GM19324 (cell line): ENCODE measurements around the gene AKAP17A.
"Not testable (repeated sequence)": the region's sequence is repeated elsewhere in the genome, so short reads cannot be mapped to it uniquely, and the experiment has no call there.

Experiments
- ATAC-seq: cut with Tn5 transposase; IDR thresholded peaks from one replicate; pipeline ENCODE4 v1.9.1; 2021; ENCODE audit warnings: mild to moderate bottlenecking, moderate library complexity; ENCODE audit not compliant: unreplicated experiment, low FRiP score

The AKAP17A gene

DNA sequence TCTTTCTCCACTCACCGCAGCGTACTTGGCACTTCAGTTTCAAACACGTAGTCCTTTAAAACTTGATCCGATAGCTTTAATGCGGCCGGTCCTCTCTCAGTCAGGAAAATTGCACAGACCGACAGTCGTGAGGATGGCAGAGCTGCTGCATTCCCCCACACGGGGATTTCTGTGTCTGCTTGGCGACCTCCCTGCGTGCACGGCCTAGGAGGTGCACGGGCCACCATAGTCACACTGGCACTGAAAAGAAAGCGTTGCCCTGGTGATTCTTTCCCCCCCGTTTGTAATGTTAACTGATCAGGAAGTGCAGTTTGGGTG, 10.3 kb downstream of the AKAP17A start:
- ATAC-seq = no peak

DNA sequence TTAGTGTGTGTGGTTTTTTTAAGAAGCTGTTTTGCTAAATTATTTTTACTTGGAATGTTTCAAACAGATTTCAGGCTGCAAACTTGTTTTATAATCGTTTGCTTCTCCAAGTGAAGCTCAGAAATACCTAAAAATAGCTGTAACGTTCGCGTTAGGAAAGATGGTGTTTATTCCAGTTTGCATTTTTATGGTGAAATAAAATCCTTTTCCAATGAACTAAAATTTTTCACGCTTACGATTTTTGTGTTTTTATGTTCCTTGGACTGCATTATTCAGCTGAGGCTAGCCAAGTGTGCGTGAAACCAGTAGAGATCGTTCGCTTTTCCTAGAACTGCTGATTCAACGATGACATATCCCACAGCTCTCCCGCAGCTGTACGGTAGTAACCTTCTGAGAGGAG, 10.9 kb downstream of the AKAP17A start:
- no peak for ATAC-seq

DNA sequence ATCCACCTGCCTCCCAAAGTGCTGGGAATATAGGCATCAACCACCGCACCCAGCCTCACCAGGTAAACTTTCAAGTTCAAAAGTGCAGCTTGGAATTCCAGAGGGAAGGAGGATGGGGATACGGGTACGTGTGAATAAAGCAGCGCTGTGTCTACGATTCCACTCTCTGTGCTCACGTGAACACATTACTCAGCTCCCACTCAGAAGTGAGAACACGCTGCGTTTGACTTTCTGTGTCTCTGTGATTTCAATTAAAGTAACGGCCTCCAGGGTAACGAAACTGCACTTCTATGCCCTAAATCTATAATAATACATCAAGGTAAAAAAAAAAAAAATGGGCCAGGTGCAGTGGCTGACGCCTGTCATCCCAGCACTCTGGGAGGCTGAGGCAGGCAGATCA, 15.1 kb downstream of the AKAP17A start:
- no peak for ATAC-seq

DNA sequence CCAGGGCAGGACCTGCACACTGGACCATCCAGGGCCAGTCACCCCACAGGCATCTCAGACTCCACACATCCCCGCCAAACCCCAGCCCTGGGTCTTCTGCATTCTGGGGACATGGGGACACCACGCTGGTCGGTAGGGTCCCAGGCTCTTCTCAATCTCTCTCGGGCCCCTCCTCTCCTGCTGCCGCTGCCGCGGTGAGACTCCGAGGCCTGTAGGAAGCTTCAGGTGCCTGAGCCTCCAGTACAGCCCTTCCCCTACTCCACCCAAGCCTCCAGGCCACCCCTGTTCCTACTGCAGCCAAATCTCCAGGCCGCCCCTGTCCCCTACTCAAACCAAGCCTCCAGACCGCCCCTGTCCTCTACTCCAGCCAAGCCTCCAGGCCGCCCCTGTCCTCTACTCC, 17.9 kb downstream of the AKAP17A start:
- ATAC-seq = no peak

DNA sequence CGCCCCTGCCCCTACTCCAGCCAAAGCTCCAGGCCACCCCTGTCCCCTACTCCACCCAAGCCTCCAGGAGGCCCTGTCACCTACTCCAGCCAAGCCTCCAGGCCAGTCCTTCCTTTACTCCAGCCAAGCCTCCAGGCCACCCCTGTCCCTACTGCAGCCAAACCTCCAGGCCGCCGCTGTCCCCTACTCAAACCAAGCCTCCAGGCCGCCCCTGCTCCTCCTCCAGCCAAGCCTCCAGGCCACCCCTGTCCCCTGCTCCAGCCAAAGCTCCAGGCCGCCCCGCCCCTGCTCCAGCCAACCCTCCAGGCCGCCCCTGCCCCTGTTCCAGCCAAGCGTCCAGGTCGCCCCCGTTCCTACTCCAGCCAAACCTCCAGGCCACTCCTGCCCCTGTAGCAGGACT, 18.4 kb downstream of the AKAP17A start:
- no peak for ATAC-seq

DNA sequence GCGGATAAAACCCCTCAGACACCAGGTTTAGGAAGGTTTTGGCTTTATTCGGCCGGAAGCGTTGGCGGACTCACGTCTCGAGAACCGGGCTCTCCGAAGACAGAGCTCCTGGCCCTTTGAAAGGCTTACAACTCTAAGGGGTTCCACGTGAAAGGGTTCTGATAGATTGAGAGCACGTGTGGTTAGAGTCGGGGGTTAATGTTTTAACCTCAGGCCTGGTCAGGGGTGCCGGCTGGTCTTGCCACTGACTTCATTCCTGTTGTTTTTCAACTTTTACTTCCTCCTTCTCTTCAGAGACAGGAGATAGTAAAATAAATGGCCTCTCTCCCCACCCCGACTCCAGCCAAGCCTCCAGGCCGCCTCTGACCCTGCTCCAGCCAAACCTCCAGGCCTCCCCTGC, 18.8 kb downstream of the AKAP17A start:
- ATAC-seq = no peak

DNA sequence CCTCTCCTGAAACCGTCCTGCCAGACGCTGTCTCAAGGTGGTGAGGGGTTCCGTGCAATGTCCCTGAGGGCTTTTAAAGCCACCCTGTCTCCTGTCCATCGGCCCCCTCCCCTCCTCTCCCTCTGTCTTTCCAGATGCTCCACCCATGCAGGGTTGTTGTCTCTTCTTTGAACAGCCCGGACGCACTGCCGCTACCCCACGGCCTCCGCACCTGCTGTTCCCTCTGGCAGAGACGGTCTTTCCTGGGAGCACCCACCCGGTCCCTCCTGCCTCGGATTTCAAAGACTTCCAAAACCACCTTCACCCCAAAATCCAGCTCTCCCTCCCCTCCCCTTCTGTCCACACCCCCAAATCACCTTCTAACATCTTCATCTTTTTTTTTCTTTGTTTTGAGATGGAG, 19.3 kb downstream of the AKAP17A start:
- ATAC-seq = no peak

DNA sequence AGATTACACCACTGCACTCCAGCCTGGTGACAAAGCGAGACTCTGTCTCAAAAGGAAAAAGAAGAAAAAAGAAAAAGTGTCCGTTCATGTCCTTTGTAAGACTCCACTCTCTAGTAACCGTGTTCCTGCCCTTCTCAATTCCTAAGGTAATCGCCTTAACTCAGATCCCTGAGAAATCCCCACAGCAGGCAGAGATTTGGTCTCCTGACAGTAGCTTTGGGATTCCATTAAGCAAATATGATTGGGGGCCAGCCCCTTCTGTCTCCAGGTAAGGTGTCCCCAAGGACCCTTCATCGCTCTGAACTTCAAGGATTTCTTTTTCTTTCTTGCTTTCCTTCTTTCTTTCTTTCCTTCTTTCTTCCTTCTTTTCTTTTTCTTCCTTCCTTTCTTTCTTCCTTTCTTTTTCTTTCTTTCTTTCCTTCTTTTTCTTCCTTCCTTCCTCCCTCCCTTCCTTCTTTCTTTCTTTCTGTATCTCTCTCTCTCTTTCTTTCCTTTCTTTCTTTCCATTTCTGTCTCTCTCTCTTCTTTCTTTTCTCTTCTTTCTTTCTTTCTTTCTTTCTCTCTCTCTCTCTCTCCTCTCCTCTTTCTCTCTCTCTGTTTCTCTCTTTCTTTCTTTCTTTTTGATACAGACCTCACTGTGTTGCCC, 21.4 kb downstream of the AKAP17A start:
- ATAC-seq = no peak

DNA sequence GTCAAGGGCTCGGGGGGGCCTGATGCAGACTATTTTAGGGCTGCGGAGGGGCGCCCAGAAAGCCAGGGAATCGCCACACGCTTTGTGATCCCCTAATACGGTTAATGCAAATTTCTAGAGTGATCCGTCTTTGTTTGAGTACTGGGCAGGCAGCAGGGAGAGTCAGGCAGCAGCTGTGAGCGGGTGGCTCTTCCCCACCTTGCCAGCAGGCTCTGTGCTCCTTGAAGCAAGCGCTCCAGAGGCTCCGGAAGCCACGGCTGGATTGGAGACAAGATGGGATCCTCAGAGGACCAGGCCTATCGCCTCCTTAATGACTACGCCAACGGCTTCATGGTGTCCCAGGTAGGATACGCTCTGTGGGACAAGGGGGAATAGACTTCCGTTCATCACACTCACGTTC, 23.5 kb downstream of the AKAP17A start, which contains the start of gene ASMT:
ASMT (plus strand) TSS at position 133 of the 400 bp plus-strand sequence; CDS start at position 274, 141 bp downstream.
- ATAC-seq = no peak

DNA sequence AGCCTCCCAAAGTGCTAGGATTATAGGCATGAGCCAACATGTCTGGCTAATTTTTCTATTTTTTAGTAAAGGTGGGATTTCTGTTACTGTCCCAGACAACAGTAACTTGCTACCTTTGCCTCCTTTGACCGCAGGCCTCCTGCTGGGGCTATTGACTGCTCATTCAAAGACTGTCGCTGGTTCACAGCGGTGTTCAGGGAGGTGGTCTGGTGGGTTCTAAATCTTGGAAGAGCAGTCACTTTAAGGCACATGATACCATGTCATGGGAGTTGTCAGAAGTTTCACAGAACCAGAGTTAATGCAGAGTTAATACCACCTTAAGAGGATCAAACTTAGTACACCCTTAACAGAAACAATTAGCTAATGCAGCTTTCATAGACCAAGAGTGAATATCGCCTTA, 27.3 kb downstream of the AKAP17A start:
- no peak for ATAC-seq

DNA sequence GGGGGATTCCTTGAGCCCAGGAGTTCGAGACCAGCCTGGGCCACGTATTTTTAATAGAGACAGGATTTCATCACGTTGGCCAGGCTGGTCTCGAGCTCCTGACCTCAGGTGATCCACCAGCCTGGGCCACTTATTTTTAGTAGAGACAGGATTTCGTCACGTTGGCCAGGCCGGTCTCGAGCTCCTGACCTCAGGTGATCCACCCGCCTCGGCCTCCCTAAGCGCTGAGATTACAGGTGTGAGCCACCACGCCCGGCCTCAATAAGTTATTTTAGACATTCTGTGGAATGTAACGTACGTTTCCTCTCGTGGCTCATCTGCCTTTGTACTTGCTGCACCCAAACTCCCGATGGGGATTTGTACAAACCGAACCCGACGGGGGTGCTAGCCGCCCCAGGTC, 32.3 kb downstream of the AKAP17A start:
- no peak for ATAC-seq

DNA sequence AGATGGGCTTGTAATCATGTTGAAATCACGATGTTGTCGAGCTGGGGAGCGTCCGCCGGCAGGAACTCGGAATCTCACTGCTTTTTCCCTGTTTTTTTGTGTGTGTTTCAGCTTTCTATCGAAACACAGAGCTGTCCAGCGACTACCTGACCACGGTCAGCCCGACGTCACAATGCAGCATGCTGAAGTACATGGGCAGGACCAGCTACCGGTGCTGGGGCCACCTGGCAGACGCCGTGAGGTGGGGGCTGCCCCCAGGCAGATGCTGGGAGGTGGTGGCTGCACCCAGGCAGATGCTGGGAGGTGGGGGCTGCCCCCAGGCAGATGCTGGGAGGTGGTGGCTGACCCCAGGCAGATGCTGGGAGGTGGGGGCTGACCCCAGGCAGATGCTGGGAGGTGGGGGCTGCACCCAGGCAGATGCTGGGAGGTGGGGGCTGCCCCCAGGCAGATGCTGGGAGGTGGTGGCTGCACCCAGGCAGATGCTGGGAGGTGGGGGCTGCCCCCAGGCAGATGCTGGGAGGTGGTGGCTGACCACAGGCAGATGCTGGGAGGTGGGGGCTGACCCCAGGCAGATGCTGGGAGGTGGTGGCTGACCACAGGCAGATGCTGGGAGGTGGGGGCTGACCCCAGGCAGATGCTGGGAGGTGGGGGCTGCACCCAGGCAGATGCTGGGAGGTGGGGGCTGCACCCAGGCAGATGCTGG, 32.9 kb downstream of the AKAP17A start:
- ATAC-seq = not testable (repeated sequence)

DNA sequence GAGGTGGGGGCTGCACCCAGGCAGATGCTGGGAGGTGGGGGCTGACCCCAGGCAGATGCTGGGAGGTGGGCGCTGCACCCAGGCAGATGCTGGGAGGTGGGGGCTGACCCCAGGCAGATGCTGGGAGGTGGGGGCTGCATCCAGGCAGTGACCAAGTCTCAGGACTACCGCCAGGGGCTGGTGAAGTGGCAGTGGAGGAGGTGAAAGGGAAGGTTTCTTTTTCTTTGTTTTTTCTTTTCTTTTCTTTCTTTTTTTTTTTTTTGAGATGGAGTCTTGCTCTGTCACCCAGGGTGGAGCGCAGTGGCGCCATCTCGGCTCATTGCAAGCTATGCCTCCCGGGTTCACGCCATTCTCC, 33.4 kb downstream of the AKAP17A start:
- ATAC-seq = not testable (repeated sequence)

DNA sequence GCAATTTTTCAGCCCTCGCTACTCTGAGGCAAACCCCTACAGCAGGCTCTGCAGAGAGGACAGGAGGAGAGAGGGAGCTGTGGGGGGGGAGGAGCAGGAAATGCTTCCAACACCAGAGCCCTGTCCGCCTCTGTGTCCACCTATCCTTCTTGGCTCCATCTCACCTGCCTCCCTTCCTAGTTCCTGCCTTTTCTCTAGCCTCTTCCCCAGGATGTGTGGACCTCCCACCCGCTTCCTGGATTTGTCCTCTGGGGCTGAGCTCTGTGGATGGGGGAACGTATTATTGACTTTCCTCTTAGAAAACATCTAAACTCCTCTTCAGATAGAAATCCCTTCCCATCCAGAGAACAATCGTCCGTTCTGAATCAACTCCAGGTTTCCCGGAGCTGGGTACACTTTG, 37.8 kb downstream of the AKAP17A start:
- ATAC-seq = no peak

DNA sequence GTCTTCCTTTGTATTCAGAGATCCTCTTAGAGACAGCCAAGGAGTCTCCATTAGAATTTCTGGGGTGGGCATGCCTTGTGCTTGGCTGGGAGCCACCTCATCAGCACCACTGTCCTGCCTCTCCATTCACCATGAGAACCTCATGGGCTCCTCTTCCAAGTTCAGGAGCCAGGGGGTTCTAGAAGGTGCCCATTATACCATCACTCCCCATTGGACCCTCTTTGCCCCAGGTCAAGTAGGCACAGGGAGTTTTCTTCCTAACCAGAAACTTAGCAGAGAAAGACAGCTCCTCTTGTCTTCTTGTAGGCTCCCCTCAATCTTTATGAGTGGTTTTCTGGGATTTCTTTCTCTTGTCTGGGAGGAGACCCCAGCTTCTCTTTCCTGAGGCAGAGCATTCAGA, 54.6 kb downstream of the AKAP17A start:
- no peak for ATAC-seq

DNA sequence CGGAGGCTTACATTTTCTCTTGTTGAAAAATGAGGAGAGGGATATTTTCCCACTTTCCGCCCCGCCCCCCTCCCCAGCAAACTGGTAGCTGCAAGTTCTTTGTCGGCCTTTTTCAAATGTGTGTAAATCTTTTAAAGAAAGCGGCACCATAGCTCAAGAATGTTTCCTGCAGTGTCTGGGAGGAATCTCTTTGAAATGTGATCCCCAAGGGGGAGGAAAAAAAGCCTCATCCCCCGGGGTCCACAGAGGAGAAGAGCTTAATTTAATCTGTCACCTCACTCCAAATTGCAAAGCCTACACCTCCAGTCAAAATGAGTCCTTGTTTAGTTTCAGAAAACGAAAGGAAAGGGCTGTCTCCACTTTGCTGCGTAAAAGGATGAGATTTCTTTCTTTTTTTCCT, 58.2 kb downstream of the AKAP17A start:
- ATAC-seq = no peak
